ENCODE data around the gene EEF2K.

The EEF2K gene

GRCh38 chr16:22183335-22183734, 22.7 kb upstream of the EEF2K start:
- no peaks in the 10 kb centered on the region for H3K36me3 ChIP-seq (ENCODE audit: control insufficient read depth, insufficient read depth, low read length)
- H3K27ac ChIP-seq: no peak overlapping the region
- H3K4me3 ChIP-seq (ENCODE audit: low read depth, low read length): no peak overlapping the region
- no peak for TF ChIP-seq CTCF (IDR thresholded peaks at IDR 0.05)
- H3K4me2 ChIP-seq (ENCODE audit: low read length): no peak overlapping the region
- no peaks in the 10 kb centered on the region for H3K9me3 ChIP-seq (ENCODE audit: control insufficient read depth, low read length)
- no peak overlapping the region for H2AFZ ChIP-seq
- H3K9ac ChIP-seq: no peak overlapping the region
- no peaks in the 10 kb centered on the region for H3K27me3 ChIP-seq (ENCODE audit: control insufficient read depth, insufficient read depth, low read length)
- H3K4me1 ChIP-seq: no peaks in the 10 kb centered on the region
- H3K79me2 ChIP-seq: no peaks in the 10 kb centered on the region

GRCh38 chr16:22183901-22184614, 22.0 kb upstream of the EEF2K start:
- Histone ChIP-seq H2AFZ (no peak overlapping the region), H3K9ac (no peak overlapping the region), H3K9me3 (ENCODE audit: control insufficient read depth, low read length) (no peaks in the 10 kb centered on the region), H3K79me2 (no peaks in the 10 kb centered on the region), H3K4me2 (ENCODE audit: low read length) (no peak overlapping the region), H3K36me3 (ENCODE audit: control insufficient read depth, insufficient read depth, low read length) (no peaks in the 10 kb centered on the region), H3K27ac (no peak overlapping the region), H3K27me3 (ENCODE audit: control insufficient read depth, insufficient read depth, low read length) (no peaks in the 10 kb centered on the region), H3K4me3 (ENCODE audit: low read depth, low read length) (no peak overlapping the region), H3K4me1 (peaks cover 5% of the 10 kb centered on the region)
- no peak for TF ChIP-seq CTCF (IDR thresholded peaks at IDR 0.05)

- Histone ChIP-seq H3K4me3 (ENCODE audit: low read depth, low read length) (no peak overlapping the region), H3K79me2 (no peaks in the 10 kb centered on the region), H2AFZ (no peak overlapping the region), H3K27ac (no peak overlapping the region), H3K9ac (no peak overlapping the region), H3K4me1 (peaks cover 10% of the 10 kb centered on the region), H3K9me3 (ENCODE audit: control insufficient read depth, low read length) (no peaks in the 10 kb centered on the region), H3K4me2 (ENCODE audit: low read length) (no peak overlapping the region), H3K36me3 (ENCODE audit: control insufficient read depth, insufficient read depth, low read length) (no peaks in the 10 kb centered on the region), H3K27me3 (ENCODE audit: control insufficient read depth, insufficient read depth, low read length) (no peaks in the 10 kb centered on the region)
- no peak for TF ChIP-seq CTCF (IDR thresholded peaks at IDR 0.05)
Observed at GRCh38 chr16:22184615-22184968, 21.5 kb upstream of the EEF2K start.

- Histone ChIP-seq H3K9me3 (ENCODE audit: control insufficient read depth, low read length) (no peaks in the 10 kb centered on the region), H2AFZ (no peak overlapping the region), H3K27me3 (ENCODE audit: control insufficient read depth, insufficient read depth, low read length) (no peaks in the 10 kb centered on the region), H3K4me3 (ENCODE audit: low read depth, low read length) (no peak overlapping the region), H3K4me1 (peaks cover 12% of the 10 kb centered on the region), H3K36me3 (ENCODE audit: control insufficient read depth, insufficient read depth, low read length) (no peaks in the 10 kb centered on the region), H3K79me2 (no peaks in the 10 kb centered on the region), H3K9ac (no peak overlapping the region), H3K27ac (no peak overlapping the region), H3K4me2 (ENCODE audit: low read length) (no peak overlapping the region)
- no peak for TF ChIP-seq CTCF (IDR thresholded peaks at IDR 0.05)
Observed at GRCh38 chr16:22186517-22186916, 19.6 kb upstream of the EEF2K start.

GRCh38 chr16:22188267-22188594, 17.8 kb upstream of the EEF2K start:
- H3K27me3 ChIP-seq (ENCODE audit: control insufficient read depth, insufficient read depth, low read length): no peaks in the 10 kb centered on the region
- TF ChIP-seq CTCF (IDR thresholded peaks at IDR 0.05): no peak
- H2AFZ ChIP-seq: peak overlapping the region; percentile 94
- no peaks in the 10 kb centered on the region for H3K79me2 ChIP-seq
- no peak overlapping the region for H3K27ac ChIP-seq
- H3K9me3 ChIP-seq (ENCODE audit: control insufficient read depth, low read length): no peaks in the 10 kb centered on the region
- no peak overlapping the region for H3K9ac ChIP-seq
- H3K4me3 ChIP-seq (ENCODE audit: low read depth, low read length): no peak overlapping the region
- no peak overlapping the region for H3K4me2 ChIP-seq (ENCODE audit: low read length)
- no peaks in the 10 kb centered on the region for H3K36me3 ChIP-seq (ENCODE audit: control insufficient read depth, insufficient read depth, low read length)
- peaks cover 12% of the 10 kb centered on the region for H3K4me1 ChIP-seq
